GM18861 (cell line): ENCODE measurements around the gene MGAM2.

Experiments
- ATAC-seq: cut with Tn5 transposase; IDR thresholded peaks from one replicate; pipeline ENCODE4 v1.9.1; 2021; ENCODE audit not compliant: unreplicated experiment

MGAM2 gene

GRCh38 chr7:142114207-142114606 lies 2.7 kb downstream of the MGAM2 start:
- ATAC-seq = no peak

DNA sequence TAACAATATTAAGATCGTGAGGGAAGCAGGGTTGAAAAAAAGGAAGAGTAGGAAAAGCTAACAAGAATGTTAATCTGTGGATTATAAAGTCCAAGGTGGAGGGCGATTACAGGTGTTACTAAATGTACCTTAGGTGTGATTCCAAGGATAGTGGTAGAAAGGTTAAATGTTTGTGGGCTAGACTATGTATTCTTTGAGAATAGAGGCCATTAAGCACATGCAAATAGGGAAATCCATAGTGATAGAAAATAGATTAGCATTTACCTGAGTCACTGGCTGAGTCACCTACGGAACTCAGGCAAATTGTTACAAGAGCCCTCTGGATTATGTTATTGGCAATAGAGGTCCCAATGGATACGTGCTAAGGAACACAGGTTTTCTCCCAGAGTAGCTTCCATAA lies 9.0 kb downstream of the MGAM2 start:
- ATAC-seq = no peak

DNA sequence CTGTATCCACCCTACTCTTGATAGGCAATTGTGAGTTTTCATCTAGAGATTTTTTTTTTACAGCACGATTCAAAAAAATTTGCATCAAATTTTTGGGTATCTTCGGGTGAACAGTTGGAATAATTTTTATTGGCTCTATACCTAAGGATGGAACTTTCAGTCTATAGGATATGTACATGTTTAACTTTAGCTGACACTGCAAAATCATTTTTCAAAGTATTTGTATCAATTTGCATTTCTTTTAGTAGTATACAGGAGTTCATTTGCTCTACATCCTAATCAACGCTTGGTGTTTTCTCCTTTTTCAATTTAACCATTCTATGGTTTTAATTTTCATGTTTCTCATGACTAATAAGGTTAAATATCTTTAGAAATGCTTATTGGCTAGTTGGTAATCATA lies 11.7 kb downstream of the MGAM2 start:
- no peak for ATAC-seq

- ATAC-seq = no peak
Observed at GRCh38 chr7:142125256-142125955, 13.9 kb downstream of the MGAM2 start.

- ATAC-seq = no peak
Observed at GRCh38 chr7:142130267-142130666, 18.7 kb downstream of the MGAM2 start.

DNA sequence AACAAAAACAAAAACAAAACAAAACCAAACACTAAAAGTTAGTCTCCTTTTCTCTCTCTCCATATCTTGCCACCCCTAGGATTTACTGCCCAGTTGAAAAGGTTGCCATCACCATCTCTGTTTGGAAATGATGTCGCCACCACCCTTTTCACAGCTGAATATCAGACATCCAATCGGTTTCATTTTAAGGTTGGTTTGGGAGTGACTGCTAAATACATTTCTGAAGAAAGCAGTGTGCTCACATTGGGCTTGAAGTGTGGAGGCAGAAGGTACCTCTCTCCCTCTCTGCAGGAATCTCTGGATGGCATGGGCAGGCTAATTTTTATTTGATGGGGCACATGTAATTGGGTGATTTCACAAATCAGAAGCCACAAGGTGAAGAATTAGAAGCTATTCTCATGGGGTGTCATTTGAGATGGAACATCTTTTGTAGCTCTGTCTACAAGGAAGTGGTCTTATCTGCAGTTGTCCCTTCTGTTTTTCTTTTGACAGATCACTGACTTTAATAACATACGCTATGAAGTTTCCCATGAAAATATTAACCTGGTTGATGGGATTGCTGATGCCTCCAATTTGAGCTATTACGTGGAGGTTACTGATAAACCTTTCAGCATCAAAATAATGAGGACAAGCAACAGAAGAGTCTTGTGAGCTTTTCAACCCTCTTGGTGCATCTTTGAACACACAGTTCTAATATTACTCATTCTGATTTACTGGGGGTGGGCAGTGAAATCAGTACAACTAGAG lies 20.1 kb downstream of the MGAM2 start:
- no peak for ATAC-seq

GRCh38 chr7:142133731-142134148 lies 22.2 kb downstream of the MGAM2 start:
- ATAC-seq = no peak

DNA sequence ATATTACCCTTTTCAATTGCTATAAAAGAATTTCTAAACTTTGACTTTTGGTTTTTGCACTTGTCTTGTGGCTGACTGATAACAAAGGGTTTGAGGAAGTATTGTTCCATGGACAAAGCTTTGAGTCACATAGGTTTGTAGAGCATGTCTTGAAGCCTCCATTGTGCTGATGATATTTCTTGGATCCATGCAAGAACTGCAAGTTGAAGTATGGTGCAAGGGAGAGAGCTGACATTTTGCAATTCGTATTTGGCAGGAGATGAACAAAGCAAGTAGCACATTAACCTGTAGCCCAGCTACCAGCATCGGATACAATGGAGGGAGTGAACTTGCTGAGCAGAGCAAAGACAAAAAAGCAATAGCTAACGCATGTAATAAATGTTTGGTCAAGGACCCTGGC lies 23.4 kb downstream of the MGAM2 start:
- ATAC-seq = no peak

GRCh38 chr7:142138996-142139395 lies 27.5 kb downstream of the MGAM2 start:
- ATAC-seq = no peak

DNA sequence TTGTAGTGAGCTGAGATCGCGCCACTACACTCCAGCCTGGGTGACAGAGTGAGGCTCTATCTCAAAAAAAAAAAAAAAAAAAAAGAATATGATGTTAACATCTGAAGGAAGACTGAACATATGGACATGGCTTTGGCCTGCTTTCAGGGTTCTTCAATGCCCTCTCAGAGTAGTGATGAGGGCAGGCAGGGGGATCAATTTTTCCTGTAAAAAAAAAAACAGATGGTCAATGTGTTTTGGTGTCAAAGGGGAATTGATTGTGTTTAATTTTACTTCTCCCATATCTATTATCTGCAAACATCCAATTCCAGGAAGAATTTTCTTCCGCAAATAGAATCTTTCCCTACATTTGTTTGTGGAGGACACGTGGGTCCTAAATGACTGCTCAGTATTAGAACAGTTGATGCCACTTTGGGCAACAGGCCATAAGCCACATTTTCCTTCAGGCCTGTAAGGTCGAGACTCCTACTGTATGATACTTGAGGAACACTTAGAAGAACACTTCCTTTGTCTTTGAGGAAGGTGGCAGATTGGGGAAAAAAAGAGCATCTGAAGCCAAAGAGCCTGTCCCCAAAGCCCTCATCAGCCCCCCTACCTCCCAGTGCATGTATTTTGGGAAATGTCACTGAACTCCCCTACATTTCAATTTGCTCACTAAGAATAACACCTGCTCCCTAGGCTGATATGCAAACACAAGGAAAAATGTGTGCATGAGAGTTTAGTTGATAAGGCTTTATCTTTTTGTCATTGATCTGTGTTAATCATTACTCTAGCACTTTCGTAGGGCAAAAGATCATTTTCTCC lies 28.3 kb downstream of the MGAM2 start:
- no peak for ATAC-seq

GRCh38 chr7:142140401-142140959 lies 29.0 kb downstream of the MGAM2 start:
- no peak for ATAC-seq

DNA sequence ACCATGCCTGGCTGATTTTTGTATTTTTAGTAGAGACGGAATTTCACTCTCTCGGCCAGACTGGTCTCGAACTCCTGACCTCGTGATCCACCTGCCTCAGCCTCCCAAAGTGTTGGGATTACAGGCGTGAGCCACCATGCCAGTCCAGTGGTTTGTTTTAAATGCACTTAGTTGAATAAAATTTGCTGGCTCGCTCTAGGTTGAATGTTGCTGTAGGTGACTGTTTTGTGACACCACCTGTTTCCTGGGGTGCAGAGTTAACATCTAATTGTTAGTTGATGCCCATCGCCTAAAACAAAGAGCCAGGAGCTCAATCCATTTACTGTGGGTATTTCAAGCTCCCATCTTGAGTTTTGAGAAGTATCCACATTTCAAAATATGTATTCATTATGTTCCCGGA lies 31.2 kb downstream of the MGAM2 start:
- ATAC-seq = no peak

- no peak for ATAC-seq
Observed at GRCh38 chr7:142146124-142146523, 34.6 kb downstream of the MGAM2 start.

GRCh38 chr7:142150356-142150755 lies 38.8 kb downstream of the MGAM2 start:
- no peak for ATAC-seq

- no peak for ATAC-seq
Observed at GRCh38 chr7:142150869-142151268, 39.4 kb downstream of the MGAM2 start.

DNA sequence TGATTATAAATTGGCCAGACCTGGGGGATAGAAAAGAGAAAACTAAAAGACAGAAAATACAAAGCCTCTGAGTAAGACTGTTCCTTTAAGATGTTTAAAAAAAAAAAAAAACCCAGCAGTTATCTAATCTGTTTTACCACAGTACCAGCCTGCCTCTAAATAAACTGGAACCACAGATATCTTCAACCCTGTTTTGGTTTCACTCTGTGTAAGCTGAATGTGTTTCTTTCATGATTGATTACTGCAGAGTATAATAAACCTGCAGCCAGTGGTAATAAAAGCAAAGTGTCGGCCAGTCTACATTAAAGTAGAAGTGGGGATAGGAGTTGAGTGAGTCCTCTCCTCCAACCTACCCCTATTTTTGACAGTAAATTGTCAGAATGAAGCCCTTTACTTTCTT lies 40.6 kb downstream of the MGAM2 start:
- peak; percentile 69 for ATAC-seq

- ATAC-seq = no peak
Observed at GRCh38 chr7:142153400-142153799, 41.9 kb downstream of the MGAM2 start.

DNA sequence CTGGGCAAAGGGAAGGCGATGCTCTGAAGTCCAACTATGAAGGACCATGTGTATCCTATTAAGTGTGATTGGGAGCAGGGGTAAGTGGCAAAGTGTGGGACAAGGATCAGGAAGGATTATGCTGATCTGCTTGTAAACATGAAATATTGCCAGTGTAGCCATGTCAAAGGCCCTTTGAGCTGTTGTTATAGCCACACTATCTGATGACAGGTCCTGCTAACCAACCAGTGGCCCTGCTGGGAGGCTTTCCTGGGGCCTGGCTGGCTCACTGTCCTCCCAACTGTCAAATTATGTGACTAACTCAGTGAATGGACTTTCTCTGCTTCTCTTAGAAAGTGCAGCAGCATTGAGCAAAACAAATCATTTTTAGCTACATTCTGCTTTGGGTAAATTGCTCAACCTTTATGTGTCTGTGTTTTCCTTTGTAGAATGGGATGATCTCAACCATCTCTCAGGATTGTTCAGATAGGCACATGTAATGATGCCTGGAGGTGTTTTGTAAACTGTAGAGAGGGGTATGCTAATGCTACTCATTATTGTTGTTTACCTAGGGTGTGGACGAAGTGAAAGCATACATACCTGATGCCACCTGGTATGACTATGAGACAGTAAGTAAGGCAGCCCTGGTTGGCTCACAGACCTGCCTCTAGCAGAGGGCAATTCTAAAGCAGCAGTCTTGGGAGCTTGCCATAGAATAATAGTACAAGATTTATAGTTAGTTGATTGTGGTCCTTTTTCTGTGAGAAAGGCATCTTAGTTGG lies 47.4 kb downstream of the MGAM2 start:
- no peak for ATAC-seq

DNA sequence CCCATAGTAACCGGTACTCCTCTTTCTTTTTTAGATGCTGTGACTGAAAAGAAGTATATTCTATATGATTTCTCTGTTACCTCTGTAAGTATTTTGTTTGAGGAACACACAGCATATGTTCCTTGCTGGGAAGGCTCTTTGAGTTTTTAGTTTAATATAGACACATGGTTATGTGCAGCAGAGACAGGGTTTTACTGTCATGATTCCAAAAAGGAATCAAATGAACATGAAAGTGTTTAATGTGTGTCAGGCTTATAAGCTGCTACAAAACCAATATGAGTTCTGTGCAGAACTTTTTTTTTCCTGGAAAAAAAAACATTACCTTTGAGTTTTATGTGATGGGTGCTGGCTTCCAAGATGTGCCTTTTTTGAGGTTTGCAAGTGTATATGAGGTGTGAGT lies 50.4 kb downstream of the MGAM2 start:
- ATAC-seq = no peak

DNA sequence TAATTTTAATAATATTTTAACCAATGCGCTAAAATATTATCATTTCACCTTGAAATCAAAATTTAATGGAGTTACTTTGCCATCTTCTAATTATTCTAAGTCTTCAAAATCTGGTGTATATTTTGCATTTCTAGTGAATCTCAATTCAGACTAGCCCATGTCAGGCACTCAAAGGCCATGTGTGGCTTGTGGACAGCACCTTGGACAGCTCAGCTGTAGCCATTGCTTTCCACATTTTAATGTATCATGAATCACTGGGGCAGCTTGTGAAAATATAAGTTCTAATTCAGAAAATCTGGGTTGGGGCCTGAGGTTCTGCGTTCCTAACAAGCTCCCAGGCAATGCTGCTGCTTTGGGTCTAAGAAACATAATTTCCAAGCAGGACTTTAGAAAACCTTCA lies 57.2 kb downstream of the MGAM2 start:
- no peak for ATAC-seq

DNA sequence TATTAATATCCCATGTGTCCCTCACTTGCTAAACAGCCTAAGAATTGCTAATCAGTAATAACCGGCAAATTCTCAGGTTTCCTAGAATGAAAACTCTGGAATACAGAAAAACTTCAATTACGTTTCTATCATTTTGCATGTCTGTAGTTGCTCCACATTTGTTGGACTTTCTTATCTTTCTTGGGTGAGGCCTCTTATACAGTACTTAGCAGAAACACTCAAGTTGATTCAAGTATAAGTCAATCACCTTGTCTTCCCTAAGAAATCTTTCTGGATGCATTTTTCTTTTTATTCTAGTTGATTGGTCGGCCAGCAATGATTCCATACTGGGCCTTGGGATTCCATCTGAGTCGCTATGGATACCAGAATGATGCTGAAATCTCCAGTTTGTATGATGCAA lies 61.4 kb downstream of the MGAM2 start:
- no peak for ATAC-seq
